VCaP (cell line): ENCODE measurements around the gene LYPD4.

ENCODE experiments used
- H3K27ac ChIP-seq: fragments of 450-650 bp; 2 replicates; pipeline ENCODE4 v1.5.1; 2017
- CTCF ChIP-seq: fragments of 450-650 bp; conservative IDR thresholded peaks from 2 replicates; pipeline ENCODE4 v1.5.1; 2017; ENCODE audit warnings: mild to moderate bottlenecking, moderate library complexity

LYPD4 gene

GRCh38 chr19:41887711-41888382 lies 43.4 kb upstream of the LYPD4 start:
- H3K27ac ChIP-seq, result no peak overlapping the region
- no peak for TF ChIP-seq CTCF

- no peak overlapping the region for H3K27ac ChIP-seq
- no peak for TF ChIP-seq CTCF
Observed at GRCh38 chr19:41886761-41887710, 42.6 kb upstream of the LYPD4 start.

GRCh38 chr19:41883821-41884733 lies 39.6 kb upstream of the LYPD4 start:
- H3K27ac ChIP-seq, result peak overlapping the region; percentile 80; the same call in 1 of the 2 replicates
- TF ChIP-seq CTCF, result no peak; the same call in 1 of the 2 replicates

GRCh38 chr19:41883463-41883820 lies 39.0 kb upstream of the LYPD4 start:
- TF ChIP-seq CTCF, result no peak
- H3K27ac ChIP-seq, result peak overlapping the region; percentile 80; the same call in 1 of the 2 replicates

GRCh38 chr19:41882568-41883462 lies 38.3 kb upstream of the LYPD4 start, which contains the start of gene ARHGEF1:
TSS of gene ARHGEF1 (plus strand) at chr19:41883184. CDS start at chr19:41888083, 4,899 bp downstream.
- H3K27ac ChIP-seq, result peak within 1 kb of the TSS; percentile 80; the same call in 1 of the 2 replicates
- no peak for TF ChIP-seq CTCF

GRCh38 chr19:41880329-41880708 lies 35.8 kb upstream of the LYPD4 start:
- no peak for TF ChIP-seq CTCF
- no peak overlapping the region for H3K27ac ChIP-seq
